Breast epithelium (tissue), 3 donors: ENCODE data around the gene AKR1C1.

Source experiments
- CTCF ChIP-seq, 3 donors: fragments of 450-650 bp; IDR thresholded peaks; one replicate each; pipeline ENCODE4 v1.5.1; 2016 to 2017; ENCODE audit warnings: antibody characterized with exemption in 3 of 3, mild to moderate bottlenecking in 3 of 3, moderate library complexity in 3 of 3
- POLR2A ChIP-seq: fragments of 450-650 bp; IDR thresholded peaks from one replicate; pipeline ENCODE4 v1.6.1; 2016; ENCODE audit warnings: antibody characterized with exemption, mild to moderate bottlenecking, moderate library complexity
- POLR2AphosphoS5 ChIP-seq, 3 donors: sonication (generic); formaldehyde crosslinking; IDR thresholded peaks; one replicate each; pipeline ENCODE4 v1.6.1; 2017; ENCODE audit warnings: antibody characterized with exemption in 3 of 3

GRCh38 chr10:4918236-4918635 lies 45.0 kb upstream of the AKR1C1 start:
- TF ChIP-seq CTCF (IDR thresholded peaks at IDR 0.05) (no peak), POLR2A (no peak), POLR2AphosphoS5 (IDR thresholded peaks at IDR 0.05) (no peak)
